HG03432 (cell line): Measurements from ENCODE around the gene HCN3.
"Not testable (repeated sequence)": the region's sequence is repeated elsewhere in the genome, so short reads cannot be mapped to it uniquely, and the experiment has no call there.

ENCODE experiments used
- ATAC-seq: cut with Tn5 transposase; IDR thresholded peaks from one replicate; pipeline ENCODE4 v1.9.1; 2021; ENCODE audit warnings: mild to moderate bottlenecking, moderate library complexity; ENCODE audit not compliant: unreplicated experiment

The HCN3 gene

GRCh38 chr1:155282488-155283091 is 5.3 kb downstream of the HCN3 start:
- ATAC-seq: no peak

GRCh38 chr1:155284476-155284875 is 7.2 kb downstream of the HCN3 start:
- ATAC-seq: no peak

- ATAC-seq: no peak
These were observed 7.8 kb downstream of the HCN3 start for GRCh38 chr1:155285063-155285462.

- no peak for ATAC-seq
These were observed 8.4 kb downstream of the HCN3 start for GRCh38 chr1:155285631-155286044.

GRCh38 chr1:155286544-155286943 is 9.3 kb downstream of the HCN3 start:
- ATAC-seq: no peak

- ATAC-seq: no peak
These were observed 10.8 kb downstream of the HCN3 start for GRCh38 chr1:155287987-155288543.

- ATAC-seq: not testable (repeated sequence)
These were observed 13.7 kb downstream of the HCN3 start for GRCh38 chr1:155291006-155291405.

GRCh38 chr1:155293086-155293749 is 16.0 kb downstream of the HCN3 start:
- no peak for ATAC-seq

GRCh38 chr1:155294520-155295182 is 17.4 kb downstream of the HCN3 start:
- ATAC-seq: no peak

- ATAC-seq: no peak
These were observed 18.1 kb downstream of the HCN3 start for GRCh38 chr1:155295183-155295941.

GRCh38 chr1:155295942-155296267 is 18.6 kb downstream of the HCN3 start:
- no peak for ATAC-seq

DNA sequence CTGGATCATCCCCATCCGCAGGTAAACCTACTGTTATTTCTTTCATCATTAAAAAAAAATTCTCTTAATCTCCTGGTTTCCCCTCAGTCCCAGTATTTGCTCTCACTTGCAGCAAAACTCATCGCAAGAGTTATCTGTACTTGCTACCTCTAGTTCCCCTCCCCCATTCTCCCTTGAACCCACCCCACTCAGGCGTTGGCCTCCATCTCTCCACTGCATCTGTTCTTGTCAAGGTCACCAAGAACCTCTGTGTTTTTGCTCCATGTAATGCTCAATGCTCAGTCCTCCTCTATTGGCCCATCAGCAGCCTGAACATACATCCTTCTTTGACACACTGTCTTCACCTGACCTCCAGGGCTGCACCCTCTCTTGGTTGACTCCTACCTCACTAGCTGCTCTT is 19.4 kb downstream of the HCN3 start:
- ATAC-seq: no peak

- ATAC-seq: no peak
These were observed 20.1 kb downstream of the HCN3 start for GRCh38 chr1:155297384-155297783.

- no peak for ATAC-seq
These were observed 22.8 kb downstream of the HCN3 start for GRCh38 chr1:155300024-155300423.

DNA sequence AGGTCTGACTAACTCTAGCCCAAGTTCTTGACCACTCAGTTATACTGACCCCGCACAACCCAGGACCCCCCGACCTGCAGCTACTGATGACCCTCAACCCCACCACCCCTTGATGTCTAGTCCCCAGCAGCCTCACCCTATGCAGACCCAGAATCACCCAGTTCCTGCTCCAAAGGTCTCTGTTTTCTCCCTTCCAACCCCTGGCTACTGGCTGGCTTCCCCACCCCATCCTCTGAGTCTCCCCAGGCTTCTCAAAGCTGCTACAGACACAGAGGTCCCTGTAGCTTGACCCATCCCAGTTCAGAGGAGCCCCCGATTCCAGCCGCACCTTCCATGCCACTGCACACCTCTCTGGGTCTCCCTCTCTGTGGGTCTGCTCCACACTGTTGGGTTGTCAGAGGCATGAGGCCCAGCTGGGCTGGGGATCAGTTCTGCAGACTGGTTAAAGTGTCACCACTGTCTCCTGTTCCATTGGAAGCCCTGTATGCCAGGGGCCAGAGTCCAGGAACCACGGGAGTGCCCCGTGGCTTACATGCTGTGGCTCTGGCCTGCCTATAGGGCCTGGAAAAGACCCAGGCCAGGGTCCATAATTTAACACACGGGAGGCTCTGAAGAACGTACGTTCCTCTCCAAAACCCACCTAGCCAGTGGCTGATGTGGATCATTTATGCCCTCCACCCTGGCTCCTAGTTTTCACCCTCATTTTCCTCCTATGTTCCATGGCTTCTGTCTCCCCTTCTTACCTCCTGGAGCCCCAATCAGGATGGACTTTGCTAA is 23.5 kb downstream of the HCN3 start:
- ATAC-seq: no peak

DNA sequence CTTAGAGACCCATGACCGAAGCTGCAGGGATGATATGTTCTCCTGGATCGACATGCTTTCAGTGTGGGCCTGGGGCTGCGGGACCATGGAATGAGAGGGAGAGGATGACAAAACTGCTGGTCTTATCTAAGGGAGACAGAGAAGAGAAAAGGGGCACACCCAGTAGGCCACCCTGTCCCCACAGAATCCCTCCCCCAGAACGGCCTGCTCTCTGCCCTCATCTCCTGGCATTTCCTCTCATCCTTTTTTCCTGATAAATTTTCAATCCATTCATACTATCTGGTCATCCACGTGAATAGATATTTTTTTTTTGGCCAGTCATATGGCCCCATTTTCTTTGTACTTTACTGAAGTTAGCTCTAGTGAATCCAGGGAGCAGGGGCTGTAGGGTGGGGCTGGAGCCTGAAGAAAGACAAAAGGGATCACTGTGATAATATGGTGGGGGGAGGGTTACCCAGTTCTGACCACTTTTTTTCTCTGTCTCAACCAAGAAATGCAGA is 24.1 kb downstream of the HCN3 start, which contains the start of gene PKLR:
Gene PKLR (minus strand): TSS at position 97 of the 500 bp plus-strand sequence. CDS start 43 bp downstream, at position 54.
- ATAC-seq: no peak

DNA sequence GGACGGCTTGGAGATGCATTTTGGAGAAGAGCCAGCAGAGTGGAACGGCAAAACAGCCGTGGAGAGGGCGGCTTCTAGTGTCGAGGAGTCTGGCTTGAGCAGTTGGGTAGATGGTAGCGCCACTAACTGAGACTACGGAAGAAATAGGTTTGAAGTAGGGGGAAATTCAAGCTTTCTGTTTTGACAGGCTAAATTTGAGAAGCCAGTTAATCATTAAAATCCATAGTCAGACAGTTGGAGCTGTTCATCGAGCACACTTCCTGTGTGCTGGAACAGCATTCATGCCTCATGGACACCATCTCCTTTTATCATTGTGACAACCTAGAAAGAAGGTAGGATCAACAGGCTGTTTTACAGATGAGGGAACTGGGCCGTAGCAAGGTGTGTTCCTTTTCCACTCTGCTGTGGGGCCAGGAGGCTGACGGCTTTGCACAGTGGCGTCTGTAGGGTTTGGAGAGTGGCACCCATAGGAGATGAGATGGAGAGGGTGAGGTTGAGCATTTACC is 27.3 kb downstream of the HCN3 start:
- no peak for ATAC-seq

- ATAC-seq: no peak
These were observed 28.7 kb downstream of the HCN3 start for GRCh38 chr1:155305881-155306391.

- no peak for ATAC-seq
These were observed 30.0 kb downstream of the HCN3 start for GRCh38 chr1:155307247-155307740.
